GM18502 (cell line): ENCODE data around the gene AK8.

Experiments
- ATAC-seq: cut with Tn5 transposase; IDR thresholded peaks from one replicate; pipeline ENCODE4 v1.9.1; 2021; ENCODE audit warnings: mild to moderate bottlenecking; ENCODE audit not compliant: unreplicated experiment, poor library complexity

The AK8 gene

DNA sequence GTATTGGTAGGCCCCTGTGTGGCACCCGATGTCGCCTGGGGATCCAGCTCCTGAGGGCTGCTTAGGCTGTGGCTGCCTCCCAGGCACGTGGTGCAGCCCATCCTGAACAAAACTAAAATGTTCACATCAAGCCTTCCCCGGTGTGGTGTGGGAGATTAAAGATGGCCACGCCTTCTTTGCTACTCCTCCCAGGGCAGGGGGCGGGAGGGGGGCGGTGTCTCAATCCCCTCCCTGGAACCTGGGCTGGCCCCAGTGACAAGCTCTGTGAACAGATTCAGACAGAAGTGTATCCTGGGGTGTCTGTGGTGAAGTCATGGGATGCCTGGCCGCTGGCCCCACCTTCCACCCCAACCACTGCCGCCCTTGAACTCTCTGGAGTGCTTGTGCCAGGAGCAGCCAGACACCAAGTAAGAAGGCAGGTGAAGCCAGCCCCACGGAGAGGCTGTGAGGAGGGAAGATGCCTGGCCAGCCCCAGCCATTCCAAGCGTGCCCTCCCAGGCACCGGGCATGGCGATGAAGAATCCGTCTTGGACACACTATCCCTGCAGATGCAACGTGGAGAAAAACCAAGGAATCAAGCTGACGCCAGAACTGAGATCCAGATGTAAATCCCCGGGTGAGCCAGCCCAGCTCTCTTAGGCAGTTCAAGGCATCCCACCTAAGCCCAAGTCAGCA, 75.8 kb downstream of the AK8 start:
- no peak for ATAC-seq

DNA sequence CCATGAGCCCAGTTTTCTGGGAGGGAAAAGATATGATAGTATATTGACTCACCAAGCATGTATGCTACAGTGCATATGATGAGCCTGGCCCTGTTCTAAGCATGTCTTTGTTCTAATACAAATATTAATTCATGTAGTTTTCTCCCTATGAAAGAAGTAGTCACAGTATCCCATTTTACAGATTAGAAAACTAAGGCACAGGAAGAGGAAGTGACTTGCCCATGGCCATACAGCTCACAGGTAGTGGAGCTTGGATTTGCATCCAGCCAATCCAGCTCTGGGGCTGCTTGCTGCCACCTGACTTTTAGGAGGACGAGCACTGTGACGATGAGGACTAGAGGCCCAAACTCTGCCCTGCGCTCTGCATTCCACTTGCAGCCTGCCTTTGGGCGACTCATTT, 76.4 kb downstream of the AK8 start:
- ATAC-seq: no peak

DNA sequence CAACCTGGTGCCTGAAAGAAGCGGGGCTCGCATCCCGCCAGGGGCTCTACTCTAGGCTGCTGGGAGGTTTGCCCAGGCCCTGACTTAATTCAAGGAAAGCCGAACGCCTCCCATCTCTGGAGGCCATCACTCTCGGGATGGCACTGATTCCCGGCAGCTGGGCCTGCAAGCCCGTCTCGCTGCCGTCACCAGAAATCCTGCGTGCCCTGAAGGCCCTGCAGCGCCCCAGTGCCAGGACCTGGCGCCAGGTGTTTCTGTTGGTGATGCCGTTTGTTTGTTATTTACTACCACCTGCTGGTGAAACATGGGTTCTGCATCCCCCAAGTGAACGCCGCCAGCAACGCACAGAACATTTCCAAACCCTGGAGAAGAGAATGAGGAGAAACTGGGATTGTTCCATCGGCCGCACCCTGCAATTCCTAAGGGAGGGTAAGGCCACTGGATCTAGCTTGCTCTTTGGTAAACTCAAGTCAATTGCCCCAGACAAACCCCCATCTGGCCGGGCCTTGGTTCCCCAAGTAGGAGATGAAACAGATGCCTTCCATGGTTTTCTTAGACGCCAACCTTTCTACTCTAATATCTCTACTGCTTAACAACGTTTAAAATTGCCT, 77.9 kb downstream of the AK8 start:
- ATAC-seq: no peak

DNA sequence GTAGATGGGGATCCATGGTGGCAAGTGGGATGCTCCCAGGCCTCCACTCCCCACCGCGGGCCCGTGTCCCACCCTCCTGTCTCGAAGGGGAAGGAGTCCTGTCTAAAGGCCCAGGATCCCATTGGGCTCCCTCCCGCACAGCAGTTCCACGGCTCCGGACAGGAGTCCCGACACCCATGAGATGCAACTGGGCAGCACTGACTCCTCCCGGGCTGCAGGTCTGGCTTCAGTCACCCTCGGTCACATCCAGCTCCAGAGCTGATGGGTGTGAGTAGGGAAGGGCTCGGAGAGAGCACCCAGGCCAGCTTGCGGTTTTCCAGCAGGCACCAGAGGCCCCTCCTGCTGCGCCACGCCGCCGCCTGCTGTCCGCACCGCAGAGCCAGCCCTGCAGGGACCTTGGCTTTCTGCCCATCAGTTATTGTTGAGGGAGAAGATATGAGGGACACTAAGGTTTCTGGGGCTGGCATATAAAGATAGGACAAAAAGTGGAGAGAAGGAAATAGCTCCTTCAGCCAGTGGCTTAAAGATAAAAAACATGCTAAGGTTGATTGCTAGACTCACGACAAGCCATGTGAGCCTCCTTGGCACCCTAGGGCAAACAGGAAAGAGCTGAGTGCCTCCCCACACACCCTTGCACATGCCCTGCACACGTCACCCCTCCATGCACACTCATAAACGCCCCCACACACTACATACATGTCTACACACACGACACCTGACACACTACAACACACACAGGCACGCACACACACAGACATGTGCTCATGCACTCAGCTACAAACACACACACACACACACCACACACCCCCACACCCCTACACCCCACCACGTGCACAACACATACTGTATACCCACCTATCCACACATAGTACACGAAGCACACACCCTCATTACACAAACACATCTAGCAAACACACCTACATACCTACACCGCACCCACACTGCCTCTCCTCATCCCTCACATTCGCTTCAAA, 79.0 kb downstream of the AK8 start:
- no peak for ATAC-seq

DNA sequence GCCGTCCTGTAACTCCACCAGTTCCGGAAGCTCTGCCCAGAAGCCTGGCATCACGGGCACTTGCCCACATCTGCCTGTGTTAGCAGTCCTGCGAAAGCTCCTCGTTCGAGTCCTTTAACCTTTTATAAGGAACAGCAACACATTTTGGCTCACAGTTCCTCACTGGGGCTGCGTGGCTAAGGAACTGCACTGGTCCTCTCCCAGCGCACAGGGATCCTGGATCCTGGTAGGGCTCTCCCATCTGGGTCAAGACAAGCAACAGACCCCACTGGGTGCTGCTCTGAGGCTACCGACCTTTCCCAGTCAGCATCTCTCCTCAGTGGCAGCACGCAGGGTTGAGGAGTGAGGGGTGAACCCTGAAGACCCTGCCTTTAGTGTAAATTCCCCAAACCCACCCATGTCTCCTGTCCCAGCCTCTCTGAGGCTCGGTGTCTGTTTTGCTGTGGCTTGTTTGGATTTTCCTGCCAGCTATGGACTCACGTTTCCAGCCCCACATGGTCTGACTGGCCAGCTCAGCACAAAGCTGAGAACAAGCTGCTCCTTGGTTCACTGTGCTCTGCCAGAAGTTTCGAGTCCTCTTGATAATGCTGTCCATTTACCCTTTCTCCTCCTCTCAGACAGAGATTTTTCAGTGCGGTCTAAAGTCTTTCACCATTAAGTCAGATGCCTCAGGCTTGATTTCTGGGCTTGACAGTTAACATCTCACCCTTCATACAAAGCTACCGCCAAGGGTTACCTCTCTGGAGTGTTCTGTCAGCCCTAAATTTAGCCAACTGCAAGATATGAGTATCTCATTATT, 80.0 kb downstream of the AK8 start:
- no peak for ATAC-seq

DNA sequence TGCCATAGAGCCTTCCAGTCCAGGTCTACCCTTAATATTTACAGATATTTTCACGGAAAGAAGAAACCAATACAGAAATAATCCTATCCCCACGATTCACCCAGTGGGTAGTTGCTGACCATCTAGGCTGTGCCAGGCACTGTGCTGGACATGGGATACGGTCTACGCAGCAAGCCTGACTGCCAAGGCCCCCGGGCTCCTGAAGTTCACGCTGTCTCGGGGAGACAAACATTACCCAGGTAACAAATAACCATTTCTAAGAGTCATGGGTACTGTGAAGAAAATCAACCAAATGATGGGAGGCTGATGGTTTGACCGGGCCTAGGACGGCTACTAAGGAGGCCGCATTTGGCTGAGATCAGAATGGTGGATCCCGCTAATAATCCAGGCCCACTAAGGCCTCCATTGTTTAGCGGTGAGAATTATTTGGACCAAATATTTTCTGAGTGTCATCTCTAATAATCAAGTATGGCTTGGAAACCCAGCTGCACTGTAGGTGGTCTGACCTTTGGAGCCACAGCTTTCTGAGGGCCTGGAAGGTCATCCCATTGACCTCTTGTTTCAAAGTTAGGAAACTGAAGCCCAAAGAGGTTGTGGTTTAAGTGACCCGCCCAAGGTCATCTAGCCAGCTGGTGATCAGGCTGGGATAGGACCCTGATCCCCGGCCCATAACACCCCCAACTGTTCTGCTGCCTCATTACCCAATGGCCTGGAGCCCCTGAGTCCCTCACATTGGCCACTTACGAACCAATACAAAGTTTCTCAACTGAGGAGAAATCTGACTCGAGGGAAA, 82.4 kb downstream of the AK8 start:
- no peak for ATAC-seq

DNA sequence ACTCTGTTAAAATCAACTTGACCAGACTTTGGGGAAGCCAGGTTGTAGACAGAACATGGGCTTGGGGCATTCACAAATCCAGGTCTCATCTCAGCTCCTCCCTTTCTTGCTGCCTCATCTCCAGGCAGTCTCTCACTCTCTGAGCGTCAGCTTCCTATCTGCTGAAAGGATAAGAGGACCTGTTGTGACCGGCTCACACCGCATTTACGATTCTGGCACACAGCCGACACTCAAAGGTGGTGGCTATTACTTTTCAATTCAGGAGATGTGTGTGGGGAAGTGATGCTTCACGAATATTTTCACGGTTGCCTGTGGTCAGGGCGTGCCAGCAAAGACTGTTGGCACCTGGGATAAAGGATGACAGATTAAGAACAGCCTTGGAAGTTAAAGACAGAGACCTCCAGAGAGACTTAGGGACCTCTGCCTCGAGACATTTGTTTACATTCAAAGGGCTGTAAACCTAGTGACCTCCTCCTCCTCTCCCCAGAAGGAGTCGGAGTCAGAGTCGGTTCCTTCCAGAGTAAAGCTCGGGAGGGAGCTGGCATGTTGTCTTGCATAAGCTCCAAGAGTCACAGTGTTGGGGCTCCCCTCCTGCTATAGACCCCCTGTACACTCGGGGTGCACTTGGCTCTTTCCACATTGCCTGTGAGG, 83.2 kb downstream of the AK8 start:
- no peak for ATAC-seq

DNA sequence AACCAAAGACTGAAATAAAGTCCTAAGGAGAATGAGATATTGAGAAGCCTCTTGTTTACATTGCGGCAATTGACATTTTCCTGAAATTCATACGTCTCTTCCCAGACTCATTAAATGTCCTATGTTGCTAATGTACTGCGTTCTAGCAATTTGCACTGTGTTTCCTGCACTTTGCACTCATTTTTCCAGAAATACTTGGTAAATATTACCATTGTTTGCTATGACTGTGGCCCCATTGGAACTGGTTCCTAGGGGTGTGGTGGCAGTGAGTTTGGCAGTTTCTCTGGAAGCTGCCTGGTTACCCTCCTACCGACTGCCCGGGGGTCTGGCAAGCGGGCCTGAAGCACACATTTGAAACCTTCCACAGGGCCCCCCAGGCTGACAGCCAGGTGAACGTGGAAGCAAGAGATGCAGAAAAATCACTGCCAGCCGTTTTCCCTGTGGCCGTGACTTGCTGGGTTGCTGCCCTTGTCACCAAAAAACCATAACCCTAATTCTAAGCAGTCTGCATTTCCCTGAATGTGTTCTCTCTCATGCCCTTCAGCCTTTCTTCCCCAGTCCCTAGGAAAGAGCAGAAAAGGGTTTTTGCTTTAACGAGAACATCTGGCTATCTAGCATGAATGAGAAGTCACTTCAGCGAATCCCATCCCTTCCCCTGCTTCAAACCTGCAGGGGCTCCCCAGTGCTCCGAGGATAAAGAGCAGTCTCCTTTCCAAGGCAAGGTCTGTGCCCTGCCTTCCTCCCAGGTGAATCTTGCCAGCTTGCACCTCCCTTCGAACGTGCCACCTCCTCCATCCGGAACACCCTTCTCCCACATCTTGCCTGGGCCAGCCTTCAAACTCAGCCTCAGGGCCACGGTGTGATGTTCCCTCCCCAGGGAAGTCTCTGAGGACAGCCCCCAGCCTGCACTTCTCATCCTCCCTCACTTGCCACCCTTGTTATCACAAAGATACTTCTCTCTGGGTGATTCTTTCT, 84.2 kb downstream of the AK8 start:
- ATAC-seq: no peak

DNA sequence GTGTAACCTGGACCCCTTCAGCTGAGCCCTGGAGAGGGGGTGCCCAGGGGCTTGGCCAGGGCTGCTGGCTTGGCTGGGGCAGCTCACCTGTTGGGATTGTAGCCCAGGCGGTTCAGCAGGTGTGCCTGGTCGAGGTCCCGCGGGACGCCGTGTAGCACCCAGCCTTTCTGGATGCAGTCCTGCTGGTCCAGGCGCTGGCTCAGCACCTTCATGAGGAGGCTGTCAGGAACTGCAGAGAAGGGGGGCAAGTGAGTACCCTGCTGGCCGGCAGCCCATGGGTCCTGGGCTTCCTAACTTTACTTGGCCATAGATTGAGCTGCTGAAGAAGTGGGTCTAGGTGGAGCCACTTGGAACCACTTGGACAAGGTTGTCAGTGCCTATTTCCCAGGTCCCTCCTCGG, 85.5 kb downstream of the AK8 start:
- no peak for ATAC-seq

DNA sequence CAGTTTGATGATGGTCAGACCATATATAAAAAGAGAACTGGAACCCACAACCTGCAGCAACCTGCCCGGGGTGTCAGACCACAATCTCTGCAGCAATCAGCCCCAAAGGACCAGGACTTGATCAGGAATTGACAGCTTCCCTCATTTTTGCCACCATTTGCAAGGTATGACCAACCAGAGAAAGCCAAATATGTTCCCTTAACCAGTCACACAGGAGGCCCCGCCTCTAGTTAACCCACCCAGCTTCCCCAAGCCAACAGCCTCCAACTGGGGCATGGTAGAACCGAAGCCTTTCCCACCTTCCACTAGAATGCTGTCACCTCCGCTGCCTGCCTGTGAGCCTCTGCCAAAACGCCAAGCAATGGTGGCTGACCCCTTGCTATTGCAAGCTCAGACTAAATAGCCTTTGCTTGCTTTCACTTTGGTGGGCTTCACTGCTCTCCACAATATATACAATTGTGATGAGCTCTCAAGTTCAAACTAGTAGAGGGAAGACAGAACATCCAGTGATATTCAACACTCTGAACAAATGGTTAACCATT, 86.3 kb downstream of the AK8 start:
- no peak for ATAC-seq

DNA sequence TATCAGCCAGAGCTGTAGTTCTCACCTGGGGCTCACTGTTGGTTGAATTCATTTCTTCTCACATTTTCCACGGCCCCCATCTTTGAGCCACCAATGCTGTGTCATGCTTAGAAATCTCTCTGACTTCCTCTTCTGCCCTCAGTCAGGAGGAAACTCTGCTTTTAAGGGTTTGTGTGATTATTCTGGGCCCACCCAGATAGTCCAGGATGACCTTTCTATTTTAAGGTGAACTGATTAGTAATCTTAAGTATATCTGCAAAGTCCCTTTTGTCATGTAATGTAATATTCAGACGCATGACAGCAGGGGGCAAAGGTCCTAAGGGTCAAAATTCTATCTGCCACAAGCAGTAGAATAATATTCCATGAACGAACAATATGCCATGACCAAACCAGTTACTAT, 88.4 kb downstream of the AK8 start:
- ATAC-seq: no peak

DNA sequence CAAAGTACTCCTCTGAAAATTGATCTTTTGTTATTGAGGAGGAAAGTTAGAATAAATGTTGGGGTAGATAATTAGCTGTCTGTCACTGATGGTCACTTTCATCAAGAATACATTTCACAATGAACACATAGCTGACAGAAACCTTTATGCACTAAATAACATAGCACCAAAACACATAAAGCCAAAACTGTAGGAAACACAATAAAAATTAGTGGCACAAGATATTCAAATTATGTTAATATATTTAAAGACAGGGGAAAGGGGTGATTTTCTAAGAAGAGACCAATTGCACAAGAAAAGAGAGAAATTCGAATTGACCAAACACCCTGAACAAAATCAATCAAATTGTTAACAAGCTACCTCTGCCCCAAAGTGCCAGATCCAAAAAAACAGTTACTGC, 89.7 kb downstream of the AK8 start:
- ATAC-seq: no peak

DNA sequence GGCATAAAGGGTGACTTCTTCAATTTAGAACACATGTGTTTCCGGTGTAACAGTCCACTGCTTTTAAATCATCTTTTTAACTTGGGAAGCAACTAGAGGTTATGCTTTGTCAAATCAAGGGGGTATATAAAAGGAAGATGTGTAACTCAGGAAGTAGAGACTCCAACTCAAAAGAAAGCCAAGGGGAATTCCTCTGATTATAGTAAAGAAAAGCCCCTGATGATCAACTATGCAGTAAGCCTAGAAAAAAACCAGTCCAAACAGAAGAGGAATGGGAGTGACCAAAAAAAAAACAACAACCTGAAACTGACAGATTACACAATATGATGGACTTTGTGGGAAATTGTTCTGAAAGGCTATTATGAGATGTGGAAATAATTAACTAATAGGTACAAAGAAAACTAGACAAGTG, 90.3 kb downstream of the AK8 start:
- no peak for ATAC-seq

DNA sequence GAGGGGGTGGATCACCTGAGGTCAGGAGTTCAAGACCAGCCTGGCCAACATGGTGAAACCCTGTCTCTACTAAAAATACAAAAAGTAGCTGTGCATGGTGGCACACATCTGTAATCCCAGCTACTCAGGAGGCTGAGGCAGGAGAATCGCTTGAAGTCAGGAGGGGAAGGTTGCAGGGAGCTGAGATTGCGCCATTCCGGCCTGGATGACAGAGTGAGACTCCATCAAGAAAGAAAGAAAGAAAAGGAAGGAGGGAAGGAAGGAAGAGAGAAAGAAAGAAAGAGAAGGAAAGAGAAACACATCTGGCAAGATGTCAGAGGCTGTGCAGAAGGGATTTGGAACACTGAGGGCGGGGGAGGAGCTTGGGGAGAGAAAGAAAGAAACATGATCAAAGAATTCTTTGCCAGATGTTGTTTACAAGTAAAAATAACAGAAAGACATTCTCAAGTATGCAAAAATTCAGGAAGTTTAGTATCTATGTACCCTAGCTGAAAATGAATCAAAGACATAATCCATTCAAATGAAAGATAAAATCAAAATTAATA, 93.7 kb downstream of the AK8 start:
- ATAC-seq: no peak

DNA sequence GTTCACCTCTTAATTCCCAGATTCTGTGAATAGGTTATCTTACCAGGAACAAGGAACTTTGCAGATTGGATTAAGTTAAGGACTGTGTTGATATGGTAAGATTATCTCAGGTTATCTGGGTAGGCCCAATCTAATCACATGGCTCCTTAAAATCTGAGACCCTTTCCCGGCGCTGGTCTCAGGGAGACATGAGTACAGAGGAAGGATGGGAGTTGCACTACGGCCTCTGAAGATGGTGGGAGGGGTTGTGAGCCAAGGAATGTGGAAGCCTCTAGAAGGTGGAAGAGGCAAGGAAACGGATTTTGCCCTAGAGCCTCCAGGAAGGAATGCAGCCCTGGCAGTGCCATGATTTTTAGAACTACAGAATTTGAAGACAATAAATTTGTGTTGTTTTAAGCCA, 95.1 kb downstream of the AK8 start:
- no peak for ATAC-seq

DNA sequence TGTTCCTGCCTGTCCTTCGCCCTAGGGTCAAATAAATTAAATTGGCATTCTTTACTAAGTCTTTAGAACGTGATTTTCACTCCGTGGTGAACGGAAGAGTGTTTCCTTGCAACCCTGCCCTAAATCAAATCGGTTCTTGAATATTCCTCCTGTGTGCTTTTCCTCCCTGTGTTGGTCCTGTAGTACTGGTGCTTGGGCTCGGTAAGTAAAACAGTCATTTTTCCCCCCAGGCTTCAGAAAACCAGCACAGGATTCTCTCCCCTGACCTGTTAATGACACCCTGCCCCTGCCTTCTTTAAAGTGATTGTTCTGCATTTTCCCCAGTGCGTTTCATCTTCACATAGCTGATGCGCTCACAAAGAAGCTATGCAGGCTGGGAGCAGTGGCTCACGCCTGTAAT, 96.0 kb downstream of the AK8 start:
- no peak for ATAC-seq

DNA sequence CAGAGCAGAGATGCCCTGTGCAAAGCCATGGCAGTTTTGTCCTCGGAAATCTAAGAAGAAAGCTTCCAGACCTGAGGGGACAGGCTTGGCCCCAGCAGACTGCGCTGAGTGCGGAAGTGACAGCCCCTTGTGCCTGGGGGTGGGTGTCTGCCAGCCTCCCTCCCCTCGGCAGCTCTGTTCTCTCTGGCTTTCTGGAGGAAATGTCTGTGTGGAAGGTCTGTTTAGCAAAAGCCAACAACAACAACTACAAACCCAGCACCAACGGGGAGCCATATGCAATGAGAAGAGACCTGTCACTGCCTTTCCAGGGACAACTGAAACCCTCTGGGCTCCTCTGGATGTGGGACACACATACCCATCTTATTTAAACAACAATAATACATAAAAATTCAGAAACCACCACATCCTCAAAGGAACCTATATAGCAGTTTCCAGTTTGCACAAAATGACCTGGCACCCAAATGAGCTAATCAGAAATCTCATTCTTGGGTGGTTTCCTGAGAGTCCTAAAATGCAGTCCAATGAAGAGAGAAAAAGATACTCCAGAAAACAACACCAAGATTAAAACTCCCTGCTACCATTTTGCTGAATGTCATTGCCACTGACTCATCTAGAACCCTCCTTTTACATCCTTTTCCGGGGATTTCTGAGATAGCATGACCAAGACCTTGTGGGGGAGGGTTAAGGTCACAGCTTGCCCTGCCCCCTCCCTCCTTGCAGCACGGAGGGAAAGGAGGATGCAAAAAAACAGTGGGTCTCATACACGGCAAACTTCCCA, 97.7 kb downstream of the AK8 start:
- ATAC-seq: no peak
